Measurements from ENCODE around the gene CUZD1. TPM values are rescaled to one million over a fixed set of nuclear protein-coding genes. Genes with fewer than 3 reads are reported as not detected.

Gene CUZD1
- total and polyA plus RNA-seq, 2 of the 13 experiments (the other 11 are each of a cell fraction or from before 2014, with no cell fraction given) = 0.22 to 0.29 TPM

- no peak for TF ChIP-seq HNF1A (IDR thresholded peaks at IDR 0.05; ENCODE audit: low read depth)
- TF ChIP-seq HNF1A (CRISPR knock-in tag; IDR thresholded peaks at IDR 0.05; ENCODE audit: borderline replicate concordance) = no peak; the same call in 1 of the 2 replicates
- TF ChIP-seq ZNF800 (CRISPR knock-in tag; IDR thresholded peaks at IDR 0.05) = peak; percentile 51; the same call in 1 of the 2 replicates
- 0 out of 2 replicates have a peak, but pooled peaks have one; percentile 4 for TF ChIP-seq SP4 (CRISPR knock-in tag; IDR thresholded peaks at IDR 0.05)
- no peak for TF ChIP-seq ZSCAN25 (CRISPR knock-in tag; IDR thresholded peaks at IDR 0.05)
- 0 out of 2 replicates have a peak, but pooled peaks have one; percentile 35 for TF ChIP-seq SALL2 (CRISPR knock-in tag; IDR thresholded peaks at IDR 0.05)
- no peak for TF ChIP-seq ZNF549 (CRISPR knock-in tag; IDR thresholded peaks at IDR 0.05)
- TF ChIP-seq CREM (IDR thresholded peaks at IDR 0.05) = no peak
- TF ChIP-seq CREM (CRISPR knock-in tag; IDR thresholded peaks at IDR 0.05) = no peak
- peak; percentile 84; the same call in 1 of the 2 replicates for TF ChIP-seq ZNF766 (CRISPR knock-in tag; IDR thresholded peaks at IDR 0.05; ENCODE audit: borderline replicate concordance)
- no peak for TF ChIP-seq ZNF460 (CRISPR knock-in tag; IDR thresholded peaks at IDR 0.05; ENCODE audit: borderline replicate concordance)
- TF ChIP-seq MAX (IDR thresholded peaks at IDR 0.05) = peak; percentile 87
- TF ChIP-seq ZBTB43 (CRISPR knock-in tag; conservative IDR thresholded peaks at IDR 0.05) = peak; percentile 25; the same call in 1 of the 2 replicates
- peak; percentile 88 for TF ChIP-seq ZNF780A (CRISPR knock-in tag; IDR thresholded peaks at IDR 0.05)
- no peak for TF ChIP-seq ZMYM3 (CRISPR knock-in tag; IDR thresholded peaks at IDR 0.05)
- no peak for TF ChIP-seq HOXA7 (CRISPR knock-in tag; IDR thresholded peaks at IDR 0.05)
- 0 out of 2 replicates have a peak, but pooled peaks have one; percentile 68 for TF ChIP-seq ZNF451 (CRISPR knock-in tag; IDR thresholded peaks at IDR 0.05)
- no peak for TF ChIP-seq FOXP1 (IDR thresholded peaks at IDR 0.05)
- no peak for TF ChIP-seq FOXP1 (CRISPR knock-in tag; IDR thresholded peaks at IDR 0.05)
- TF ChIP-seq ATF2 (CRISPR knock-in tag; IDR thresholded peaks at IDR 0.05) = peak; percentile 44; the same call in 1 of the 2 replicates
Measured at GRCh38 chr10:122879339-122880273, 33.9 kb upstream of the CUZD1 start, which contains the start of gene FAM24B (continued).
